H9 (cell line): ENCODE measurements around the gene PIK3CD. TPM values are rescaled to one million over a fixed set of nuclear protein-coding genes. Genes with fewer than 3 reads are reported as not detected.
A peak's percentile ranks its signal among the peaks of the same experiment; 100 is the strongest.

Experiments used
- DNase-seq: peaks from one replicate; pipeline ENCODE4 v3.0.0-alpha.2; 2017
- H2AFZ ChIP-seq: one replicate; pipeline ENCODE4 v1.6.1; 2013; ENCODE audit warnings: mild to moderate bottlenecking, low read length, control low read depth, moderate library complexity
- H2AK5ac ChIP-seq: 2 replicates; pipeline ENCODE4 v1.6.1; 2013; ENCODE audit warnings: low read length, control low read depth, mixed read lengths; ENCODE audit not compliant: insufficient read length
- H2BK120ac ChIP-seq: one replicate; pipeline ENCODE4 v1.6.1; 2013; ENCODE audit warnings: low read depth, mild to moderate bottlenecking, low read length, control low read depth, inconsistent platforms; ENCODE audit not compliant: poor library complexity, severe bottlenecking
- H2BK12ac ChIP-seq: 2 replicates; pipeline ENCODE4 v1.6.1; 2013; ENCODE audit warnings: low read length, control low read depth, mixed read lengths, low read depth; ENCODE audit not compliant: insufficient read length
- H2BK15ac ChIP-seq: 2 replicates; pipeline ENCODE4 v1.6.1; 2013; ENCODE audit warnings: low read depth, low read length, control low read depth
- H2BK20ac ChIP-seq: one replicate; pipeline ENCODE4 v1.6.1; 2013; ENCODE audit warnings: low read depth, mild to moderate bottlenecking, low read length, control low read depth, inconsistent platforms; ENCODE audit not compliant: poor library complexity, severe bottlenecking
- H2BK5ac ChIP-seq: 2 replicates; pipeline ENCODE4 v1.6.1; 2013; ENCODE audit warnings: low read length, control low read depth, mixed read lengths; ENCODE audit not compliant: insufficient read length
- H3K14ac ChIP-seq: 2 replicates; pipeline ENCODE4 v1.6.1; 2013; ENCODE audit warnings: low read length, control low read depth; ENCODE audit not compliant: insufficient read depth
- H3K18ac ChIP-seq: 2 replicates; pipeline ENCODE4 v1.6.1; 2013; ENCODE audit warnings: low read depth, mild to moderate bottlenecking, mixed read lengths, low read length, control low read depth; ENCODE audit not compliant: insufficient read length
- H3K23ac ChIP-seq: 2 replicates; pipeline ENCODE4 v1.6.1; 2013; ENCODE audit warnings: low read length, control low read depth, mixed read lengths, low read depth; ENCODE audit not compliant: insufficient read length
- H3K23me2 ChIP-seq: 2 replicates; pipeline ENCODE4 v1.6.1; 2013; ENCODE audit warnings: low read depth, mild to moderate bottlenecking, mixed read lengths, low read length, control low read depth; ENCODE audit not compliant: insufficient read length, poor library complexity, severe bottlenecking
- H3K27ac ChIP-seq: 2 replicates; pipeline ENCODE4 v1.5.1; 2013; ENCODE audit warnings: low read length, control low read depth, mixed read lengths, low read depth; ENCODE audit not compliant: insufficient read length
- H3K27me3 ChIP-seq: 2 replicates; pipeline ENCODE4 v1.6.1; 2013; ENCODE audit warnings: low read length, control low read depth, inconsistent platforms; ENCODE audit not compliant: insufficient read depth
- H3K4ac ChIP-seq: 2 replicates; pipeline ENCODE4 v1.6.1; 2013; ENCODE audit warnings: low read depth, mild to moderate bottlenecking, control low read depth, inconsistent platforms, low read length, moderate library complexity
- H3K4me1 ChIP-seq: 2 replicates; pipeline ENCODE4 v1.6.1; 2013; ENCODE audit warnings: low read length, control low read depth, inconsistent platforms; ENCODE audit not compliant: insufficient read depth
- H3K4me2 ChIP-seq: 2 replicates; pipeline ENCODE4 v1.6.1; 2013; ENCODE audit warnings: low read length, control low read depth, mixed read lengths; ENCODE audit not compliant: insufficient read length, insufficient read depth
- H3K56ac ChIP-seq: 2 replicates; pipeline ENCODE4 v1.6.1; 2013; ENCODE audit warnings: low read depth, mild to moderate bottlenecking, mixed read lengths, low read length, control low read depth; ENCODE audit not compliant: insufficient read length
- H3K79me1 ChIP-seq: 2 replicates; pipeline ENCODE4 v1.6.1; 2013; ENCODE audit warnings: low read depth, mild to moderate bottlenecking, moderate library complexity, low read length, control low read depth, inconsistent platforms; ENCODE audit not compliant: insufficient read depth, poor library complexity, severe bottlenecking
- H3K79me2 ChIP-seq: 2 replicates; pipeline ENCODE4 v1.6.1; 2013; ENCODE audit warnings: low read length, control low read depth, inconsistent platforms; ENCODE audit not compliant: insufficient read depth
- H3K9ac ChIP-seq: 2 replicates; pipeline ENCODE4 v1.6.1; 2013; ENCODE audit warnings: low read length, control low read depth, mixed read lengths; ENCODE audit not compliant: insufficient read length; ENCODE audit errors: extremely low read depth
- H3K9me3 ChIP-seq: one replicate; pipeline ENCODE4 v1.6.1; 2013; ENCODE audit warnings: low read depth, low read length, inconsistent platforms; ENCODE audit not compliant: control insufficient read depth
- H3T11ph ChIP-seq: one replicate; pipeline ENCODE4 v1.6.1; 2013; ENCODE audit warnings: mild to moderate bottlenecking, low read length, control low read depth, inconsistent platforms
- H4K20me1 ChIP-seq: one replicate; pipeline ENCODE4 v1.6.1; 2013; ENCODE audit not compliant: control insufficient read depth, insufficient read length, insufficient read depth
- H4K5ac ChIP-seq: 2 replicates; pipeline ENCODE4 v1.6.1; 2013; ENCODE audit warnings: low read depth, mild to moderate bottlenecking, mixed read lengths, low read length, control low read depth; ENCODE audit not compliant: insufficient read length
- H4K8ac ChIP-seq: replicated peaks from 2 replicates; pipeline ENCODE4 v1.6.1; 2013; ENCODE audit warnings: low read length, control low read depth, mixed read lengths, low read depth; ENCODE audit not compliant: insufficient read length
- H4K91ac ChIP-seq: 2 replicates; pipeline ENCODE4 v1.6.1; 2013; ENCODE audit warnings: low read depth, mild to moderate bottlenecking, moderate library complexity, mixed read lengths, low read length, control low read depth; ENCODE audit not compliant: insufficient read length
- H3K27ac Mint-ChIP-seq, 3 experiments: 2 replicates in 2 of 3; 3 replicates in 1 of 3; pipeline ENCODE4 v1.8.0; 2020 to 2021; ENCODE audit warnings: mixed read lengths in 3 of 3, mild to moderate bottlenecking in 1 of 3, moderate library complexity in 1 of 3
- H3K27me3 Mint-ChIP-seq: 2 replicates; pipeline ENCODE4 v1.8.0; 2021; ENCODE audit warnings: low read depth, mild to moderate bottlenecking, moderate library complexity, mixed read lengths
- H3K36me3 Mint-ChIP-seq, 3 experiments: 2 replicates in 2 of 3; 3 replicates in 1 of 3; pipeline ENCODE4 v1.8.0; 2020 to 2021; ENCODE audit warnings: low read depth in 3 of 3, mixed read lengths in 3 of 3; ENCODE audit not compliant: insufficient read depth in 1 of 3
- H3K4me1 Mint-ChIP-seq, 2 experiments: 2 replicates each; pipeline ENCODE4 v1.8.0; 2020; ENCODE audit warnings: mixed read lengths in 2 of 2
- H3K4me3 Mint-ChIP-seq, 2 experiments: 2 replicates in 1 of 2; 3 replicates in 1 of 2; pipeline ENCODE4 v1.8.0; 2020 to 2021; ENCODE audit warnings: mild to moderate bottlenecking in 2 of 2, mixed read lengths in 2 of 2, moderate library complexity in 1 of 2
- H3K9me3 Mint-ChIP-seq, 2 experiments: 2 replicates in 1 of 2; 3 replicates in 1 of 2; pipeline ENCODE4 v1.8.0; 2020; ENCODE audit warnings: mild to moderate bottlenecking in 2 of 2, mixed read lengths in 2 of 2, moderate library complexity in 1 of 2
- CTCF ChIP-seq: fragments of 200-600 bp; sonication (generic); conservative IDR thresholded peaks from 3 replicates; pipeline ENCODE4 v1.8.0; 2021; ENCODE audit warnings: antibody characterized with exemption, mild to moderate bottlenecking
- WGBS: extraction: QIAGEN DNeasy Blood & Tissue Kit; methylation state at CpG from one replicate; pipeline ENCODE4 v1.1.7; 2013; ENCODE audit warnings: missing lambda C conversion rate, low lambda C conversion rate, mixed read lengths; ENCODE audit not compliant: insufficient read length; ENCODE audit errors: extremely low coverage; 5-methylcytosine and 5-hydroxymethylcytosine counted together
- total RNA-seq: library from RNA; stranded (reverse); gene quantifications from 2 replicates; pipeline ENCODE4 v1.2.1, GENCODE V29; 2021

The PIK3CD gene
- total RNA-seq, 1 experiment from 2014 or later = 10.0 TPM

GRCh38 chr1:9735800-9736199 is 84.3 kb downstream of the PIK3CD start:
- H3K56ac ChIP-seq = no peak overlapping the region
- no peak overlapping the region for H3K9ac ChIP-seq
- no peak overlapping the region for H3K4ac ChIP-seq
- no peaks in the 10 kb centered on the region for H3K23me2 ChIP-seq
- no peak overlapping the region for H3K23ac ChIP-seq
- no peaks in the 10 kb centered on the region for H3K27me3 ChIP-seq
- H3K36me3 Mint-ChIP-seq = peaks cover 65 to 98% (median 78%) of the 10 kb centered on the region in 3 experiments
- no peak for TF ChIP-seq CTCF
- no peaks in the 10 kb centered on the region for H4K20me1 ChIP-seq
- H3K27ac ChIP-seq = no peak overlapping the region
- no CpG with 5 or more reads among the region's 19 CpGs for WGBS
- no peak overlapping the region for H2BK15ac ChIP-seq
- no peak overlapping the region for H3K4me2 ChIP-seq
- H4K91ac ChIP-seq = no peak overlapping the region
- no peak overlapping the region for H2AFZ ChIP-seq
- H4K5ac ChIP-seq = no peak overlapping the region
- no peak for DNase-seq
- 0 out of 7 replicates have a peak overlapping the region, but pooled peaks of 1 of the 3 experiments have one; percentile 61 for H3K27ac Mint-ChIP-seq
- H3K18ac ChIP-seq = no peak overlapping the region
- H2AK5ac ChIP-seq = no peak overlapping the region
- no peaks in the 10 kb centered on the region for H3K79me1 ChIP-seq
- H2BK5ac ChIP-seq = no peak overlapping the region
- H2BK12ac ChIP-seq = no peak overlapping the region
- H2BK20ac ChIP-seq = no peak overlapping the region
- H3K4me1 Mint-ChIP-seq = no peaks in the 10 kb centered on the region
- no peak overlapping the region for H3K4me3 Mint-ChIP-seq
- no peak overlapping the region for H4K8ac ChIP-seq
- H3K14ac ChIP-seq = no peak overlapping the region
- H2BK120ac ChIP-seq = no peak overlapping the region
- peaks cover 2% of the 10 kb centered on the region; the same call in 1 of the 2 replicates for H3K27me3 Mint-ChIP-seq
- H3K9me3 ChIP-seq = peaks cover 5% of the 10 kb centered on the region
- no peaks in the 10 kb centered on the region for H3K79me2 ChIP-seq
- H3K4me1 ChIP-seq = no peaks in the 10 kb centered on the region
- no peaks in the 10 kb centered on the region for H3K9me3 Mint-ChIP-seq
- H3T11ph ChIP-seq = no peak overlapping the region
